ENCODE data around the gene SNRNP70.
A peak's percentile ranks its signal among the peaks of the same experiment; 100 is the strongest.
"Not testable (repeated sequence)": the region's sequence is repeated elsewhere in the genome, so short reads cannot be mapped to it uniquely, and the experiment has no call there.

The SNRNP70 gene

DNA sequence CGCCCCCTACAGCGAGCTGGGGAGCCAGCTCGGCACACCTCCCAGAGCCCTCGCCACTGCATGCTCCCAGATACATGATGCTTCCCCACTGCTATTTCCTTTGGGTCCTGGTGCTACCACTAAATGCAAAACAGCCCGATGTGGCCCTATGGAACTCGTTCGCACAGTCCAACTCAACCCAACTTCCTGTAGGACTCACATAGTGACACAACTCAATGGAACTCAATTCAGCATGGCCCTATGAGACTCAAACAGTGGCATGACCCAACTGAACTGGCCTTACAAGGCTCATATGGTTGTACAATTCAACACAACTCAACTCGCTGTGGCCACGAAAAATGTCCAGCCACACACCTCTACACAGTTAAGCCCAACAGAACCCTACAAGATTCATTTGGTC is 16.2 kb upstream of the SNRNP70 start:
- Mint-ChIP-seq H3K27ac (ENCODE audit: low read depth) (no peak overlapping the region), H3K9me3 (no peaks in the 10 kb centered on the region), H3K36me3 (ENCODE audit: insufficient read depth) (peaks cover 2% of the 10 kb centered on the region)

DNA sequence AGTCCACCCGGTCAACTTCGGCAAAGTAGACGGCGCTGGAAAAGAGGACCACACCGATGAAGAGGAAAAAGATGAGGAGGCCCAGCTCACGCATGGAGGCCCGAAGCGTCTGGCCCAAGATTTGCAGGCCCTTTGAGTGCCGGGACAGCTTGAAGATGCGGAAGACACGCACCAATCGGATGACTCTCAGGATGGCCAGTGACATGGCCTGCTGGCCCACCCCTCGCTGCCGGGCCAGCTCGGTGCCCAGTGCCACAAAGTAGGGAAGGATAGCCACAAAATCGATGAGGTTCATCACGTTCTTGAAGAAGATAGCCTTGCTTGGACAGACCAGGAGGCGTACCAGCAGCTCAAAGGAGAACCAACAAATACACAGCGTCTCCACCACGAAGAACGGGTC is 14.8 kb upstream of the SNRNP70 start:
- Mint-ChIP-seq H3K9me3 (no peaks in the 10 kb centered on the region), H3K27me3 (peaks cover 83% of the 10 kb centered on the region), H3K4me1 (peaks cover 16% of the 10 kb centered on the region), H3K36me3 (ENCODE audit: insufficient read depth) (peaks cover 2% of the 10 kb centered on the region), H3K4me3 (no peak overlapping the region), H3K27ac (ENCODE audit: low read depth) (no peak overlapping the region)
- DNase-seq (ENCODE audit: low spot score in 2 of 2) (no peak), ATAC-seq (replicated peaks; ENCODE audit: extremely low read depth, poor library complexity, severe bottlenecking) (no peak)

More for the DNA sequence above, 16.2 kb upstream of the SNRNP70 start:
- peaks cover 12% of the 10 kb centered on the region for H3K4me1 Mint-ChIP-seq
- DNase-seq (ENCODE audit: low spot score in 2 of 2): no peak
- H3K27me3 Mint-ChIP-seq: peaks cover 75% of the 10 kb centered on the region
- no peak for ATAC-seq (replicated peaks; ENCODE audit: extremely low read depth, poor library complexity, severe bottlenecking)
- H3K4me3 Mint-ChIP-seq: no peak overlapping the region

GRCh38 chr19:49071860-49072547 is 13.2 kb upstream of the SNRNP70 start:
- peaks cover 79% of the 10 kb centered on the region for H3K27me3 Mint-ChIP-seq
- H3K4me3 Mint-ChIP-seq: no peak overlapping the region
- DNase-seq (ENCODE audit: low spot score in 2 of 2) (no peak), ATAC-seq (replicated peaks; ENCODE audit: extremely low read depth, poor library complexity, severe bottlenecking) (no peak)
- H3K36me3 Mint-ChIP-seq (ENCODE audit: insufficient read depth): peaks cover 4% of the 10 kb centered on the region
- H3K9me3 Mint-ChIP-seq: no peaks in the 10 kb centered on the region
- H3K27ac Mint-ChIP-seq (ENCODE audit: low read depth): no peak overlapping the region
- H3K4me1 Mint-ChIP-seq: peaks cover 17% of the 10 kb centered on the region

- Mint-ChIP-seq H3K9me3 (no peaks in the 10 kb centered on the region), H3K36me3 (ENCODE audit: insufficient read depth) (peaks cover 4% of the 10 kb centered on the region), H3K4me1 (peaks cover 17% of the 10 kb centered on the region), H3K4me3 (peak overlapping the region; percentile 51), H3K27ac (ENCODE audit: low read depth) (no peak overlapping the region), H3K27me3 (peaks cover 67% of the 10 kb centered on the region)
- DNase-seq (ENCODE audit: low spot score in 2 of 2): no peak
- ATAC-seq (replicated peaks; ENCODE audit: extremely low read depth, poor library complexity, severe bottlenecking): no peak
These were observed 11.5 kb upstream of the SNRNP70 start for GRCh38 chr19:49073514-49074378.

DNA sequence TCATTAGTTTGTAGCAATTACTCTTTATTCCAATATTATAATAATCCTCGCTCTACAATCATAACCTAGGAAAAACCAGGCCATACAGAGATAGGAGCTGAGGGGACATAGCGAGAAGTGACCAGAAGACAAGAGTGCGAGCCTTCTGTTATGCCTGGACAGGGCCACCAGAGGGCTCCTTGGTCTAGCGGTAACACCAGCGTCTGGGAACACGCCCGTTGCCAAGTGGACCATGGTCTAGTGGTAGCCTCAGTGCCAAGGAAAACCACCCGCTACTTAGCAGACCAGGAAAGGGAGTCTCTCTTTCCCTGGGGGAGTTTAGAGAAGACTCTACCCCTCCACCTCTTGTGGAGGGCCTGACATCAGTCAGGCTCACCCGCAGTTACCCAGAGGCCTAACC is 10.4 kb upstream of the SNRNP70 start:
- DNase-seq (ENCODE audit: low spot score in 2 of 2); H3K36me3 Mint-ChIP-seq (ENCODE audit: insufficient read depth); H3K27ac Mint-ChIP-seq (ENCODE audit: low read depth); ATAC-seq (replicated peaks; ENCODE audit: extremely low read depth, poor library complexity, severe bottlenecking); H3K4me3 Mint-ChIP-seq; H3K9me3 Mint-ChIP-seq: not testable (repeated sequence)
- Mint-ChIP-seq H3K4me1 (peaks cover 17% of the 10 kb centered on the region), H3K27me3 (peaks cover 56% of the 10 kb centered on the region)

DNA sequence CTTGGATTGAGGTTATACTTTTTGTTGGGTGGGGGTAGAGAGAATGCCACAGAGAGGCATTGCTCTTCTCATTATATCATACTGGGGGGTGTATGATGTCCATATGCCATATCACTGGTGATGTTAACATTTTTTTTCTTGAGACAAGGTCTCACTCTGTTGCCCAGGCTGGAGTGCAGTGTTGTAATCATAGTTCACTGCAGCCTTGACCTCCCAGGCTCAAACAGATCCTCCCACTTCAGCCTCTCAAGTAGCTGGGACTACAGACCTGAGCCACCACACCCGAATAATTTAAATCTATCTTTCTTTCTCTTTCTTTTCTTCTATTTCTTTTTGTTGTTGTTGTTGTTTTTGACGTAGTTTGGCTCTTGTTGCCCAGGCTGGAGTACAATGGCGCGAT is 4.9 kb upstream of the SNRNP70 start:
- no peaks in the 10 kb centered on the region for H3K9me3 Mint-ChIP-seq
- peaks cover 8% of the 10 kb centered on the region for H3K36me3 Mint-ChIP-seq (ENCODE audit: insufficient read depth)
- H3K4me3 Mint-ChIP-seq: no peak overlapping the region
- peaks cover 12% of the 10 kb centered on the region for H3K27me3 Mint-ChIP-seq
- H3K4me1 Mint-ChIP-seq: peaks cover 7% of the 10 kb centered on the region
- H3K27ac Mint-ChIP-seq (ENCODE audit: low read depth): no peak overlapping the region
- DNase-seq (ENCODE audit: low spot score in 2 of 2) (no peak), ATAC-seq (replicated peaks; ENCODE audit: extremely low read depth, poor library complexity, severe bottlenecking) (no peak)

- no peak overlapping the region for H3K27ac Mint-ChIP-seq (ENCODE audit: low read depth)
- no peak for DNase-seq (ENCODE audit: low spot score in 2 of 2)
- H3K27me3 Mint-ChIP-seq: peaks cover 3% of the 10 kb centered on the region
- no peak overlapping the region for H3K4me3 Mint-ChIP-seq
- H3K4me1 Mint-ChIP-seq: peaks cover 9% of the 10 kb centered on the region
- H3K9me3 Mint-ChIP-seq: no peaks in the 10 kb centered on the region
- H3K36me3 Mint-ChIP-seq (ENCODE audit: insufficient read depth): peaks cover 15% of the 10 kb centered on the region
- no peak for ATAC-seq (replicated peaks; ENCODE audit: extremely low read depth, poor library complexity, severe bottlenecking)
These were observed 4.0 kb upstream of the SNRNP70 start for GRCh38 chr19:49081273-49081672.

- peak overlapping the region; percentile 96 for H3K27ac Mint-ChIP-seq (ENCODE audit: low read depth)
- peaks cover 28% of the 10 kb centered on the region for H3K36me3 Mint-ChIP-seq (ENCODE audit: insufficient read depth)
- peaks cover 27% of the 10 kb centered on the region for H3K4me1 Mint-ChIP-seq
- no peak for ATAC-seq (replicated peaks; ENCODE audit: extremely low read depth, poor library complexity, severe bottlenecking)
- H3K4me3 Mint-ChIP-seq: peak overlapping the region; percentile 94
- no peaks in the 10 kb centered on the region for H3K27me3 Mint-ChIP-seq
- DNase-seq (ENCODE audit: low spot score in 2 of 2): peak in 1 of 2 donors; percentile 24
- no peaks in the 10 kb centered on the region for H3K9me3 Mint-ChIP-seq
These were observed 838 bp upstream of the SNRNP70 start for GRCh38 chr19:49084206-49085019.

GRCh38 chr19:49085868-49086232 is 599 bp downstream of the SNRNP70 start:
- Mint-ChIP-seq H3K36me3 (ENCODE audit: insufficient read depth) (peaks cover 40% of the 10 kb centered on the region), H3K27me3 (no peaks in the 10 kb centered on the region), H3K4me1 (peaks cover 37% of the 10 kb centered on the region), H3K9me3 (no peaks in the 10 kb centered on the region), H3K27ac (ENCODE audit: low read depth) (peak overlapping the region; percentile 96), H3K4me3 (peak overlapping the region; percentile 94)
- ATAC-seq (replicated peaks; ENCODE audit: extremely low read depth, poor library complexity, severe bottlenecking) (no peak), DNase-seq (ENCODE audit: low spot score in 2 of 2) (no peak)

- peak overlapping the region; percentile 94 for H3K4me3 Mint-ChIP-seq
- H3K9me3 Mint-ChIP-seq: no peaks in the 10 kb centered on the region
- DNase-seq (ENCODE audit: low spot score in 2 of 2): no peak
- H3K27ac Mint-ChIP-seq (ENCODE audit: low read depth): peak overlapping the region; percentile 96
- no peaks in the 10 kb centered on the region for H3K27me3 Mint-ChIP-seq
- H3K36me3 Mint-ChIP-seq (ENCODE audit: insufficient read depth): peaks cover 44% of the 10 kb centered on the region
- ATAC-seq (replicated peaks; ENCODE audit: extremely low read depth, poor library complexity, severe bottlenecking): no peak
- H3K4me1 Mint-ChIP-seq: peaks cover 41% of the 10 kb centered on the region
These were observed 1.0 kb downstream of the SNRNP70 start for GRCh38 chr19:49086296-49086695.

GRCh38 chr19:49091391-49092038 is 6.3 kb downstream of the SNRNP70 start:
- Mint-ChIP-seq H3K4me1 (peaks cover 41% of the 10 kb centered on the region), H3K9me3 (no peaks in the 10 kb centered on the region), H3K4me3 (no peak overlapping the region), H3K27me3 (no peaks in the 10 kb centered on the region), H3K27ac (ENCODE audit: low read depth) (no peak overlapping the region), H3K36me3 (ENCODE audit: insufficient read depth) (peaks cover 60% of the 10 kb centered on the region)
- no peak for DNase-seq (ENCODE audit: low spot score in 2 of 2)
- ATAC-seq (replicated peaks; ENCODE audit: extremely low read depth, poor library complexity, severe bottlenecking): no peak

- H3K27me3 Mint-ChIP-seq: no peaks in the 10 kb centered on the region
- ATAC-seq (replicated peaks; ENCODE audit: extremely low read depth, poor library complexity, severe bottlenecking) (no peak), DNase-seq (ENCODE audit: low spot score in 2 of 2) (no peak)
- no peaks in the 10 kb centered on the region for H3K9me3 Mint-ChIP-seq
- no peak overlapping the region for H3K4me3 Mint-ChIP-seq
- peaks cover 32% of the 10 kb centered on the region for H3K4me1 Mint-ChIP-seq
- H3K27ac Mint-ChIP-seq (ENCODE audit: low read depth): no peak overlapping the region
- peaks cover 65% of the 10 kb centered on the region for H3K36me3 Mint-ChIP-seq (ENCODE audit: insufficient read depth)
These were observed 7.4 kb downstream of the SNRNP70 start for GRCh38 chr19:49092686-49093085.
